NCI-H2081 treated with DMSO at 0.1 percent for 48 hours (cell line): ENCODE data around the gene CCDC122.

Experiments
- DNase-seq: peaks from one replicate; lab custom pipeline; 2025; lab: John Stamatoyannopoulos, UW

CCDC122 gene

DNA sequence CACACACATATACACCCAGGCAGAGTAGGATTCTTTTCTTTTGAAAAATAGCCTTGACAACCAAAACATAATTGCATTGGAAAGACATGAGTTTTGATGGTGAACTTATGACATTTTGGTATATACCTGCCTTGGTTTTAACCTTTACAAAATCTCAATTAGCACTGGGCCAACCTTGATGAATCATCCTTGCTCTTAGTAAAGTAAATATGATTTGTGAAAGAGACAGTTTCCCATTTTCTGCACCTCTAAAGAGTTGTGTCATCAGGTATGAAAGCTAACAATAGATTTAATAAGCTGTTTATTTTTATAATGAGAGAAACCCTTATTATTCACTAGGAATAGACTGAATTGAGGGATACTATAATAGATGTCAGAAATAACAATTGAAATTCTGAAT lies 77.0 kb downstream of the CCDC122 start:
- no peak for DNase-seq

DNA sequence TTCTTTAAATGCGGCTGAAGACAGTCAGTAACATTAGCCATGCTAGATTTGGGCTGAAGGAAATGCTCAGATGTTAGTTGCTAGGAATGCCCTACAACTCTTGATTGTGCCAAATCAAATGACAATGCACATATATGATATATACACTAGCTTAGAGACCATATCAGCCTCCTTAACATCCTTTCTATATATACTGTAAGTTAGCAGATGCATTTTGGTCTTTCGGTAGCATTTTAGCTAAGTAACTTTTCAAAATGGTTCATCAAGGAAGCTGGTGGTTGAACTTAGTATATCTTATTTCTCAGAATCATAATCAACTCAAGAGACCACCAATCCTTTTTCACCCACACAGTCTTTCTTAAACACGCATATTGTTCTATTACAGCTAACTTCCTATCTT lies 78.7 kb downstream of the CCDC122 start:
- no peak for DNase-seq

DNA sequence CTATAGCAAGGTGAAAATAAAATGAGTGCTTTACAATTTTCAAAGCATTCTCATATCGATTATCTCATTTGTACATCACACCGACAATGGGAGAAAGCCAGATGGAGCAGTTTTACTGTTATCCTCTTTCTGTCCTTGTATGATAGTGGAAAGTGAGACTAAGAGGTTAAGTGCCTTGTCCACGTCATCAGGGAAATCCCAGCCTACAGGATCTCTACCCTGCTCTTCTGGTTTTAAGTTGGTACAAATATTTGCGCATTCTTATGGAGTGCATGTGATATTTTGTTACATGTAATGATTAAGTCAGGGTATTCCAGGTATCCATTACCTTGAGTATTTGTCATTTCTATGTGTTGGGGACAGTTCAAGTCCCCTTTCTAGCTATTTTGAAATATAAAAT lies 80.3 kb downstream of the CCDC122 start:
- no peak for DNase-seq

DNA sequence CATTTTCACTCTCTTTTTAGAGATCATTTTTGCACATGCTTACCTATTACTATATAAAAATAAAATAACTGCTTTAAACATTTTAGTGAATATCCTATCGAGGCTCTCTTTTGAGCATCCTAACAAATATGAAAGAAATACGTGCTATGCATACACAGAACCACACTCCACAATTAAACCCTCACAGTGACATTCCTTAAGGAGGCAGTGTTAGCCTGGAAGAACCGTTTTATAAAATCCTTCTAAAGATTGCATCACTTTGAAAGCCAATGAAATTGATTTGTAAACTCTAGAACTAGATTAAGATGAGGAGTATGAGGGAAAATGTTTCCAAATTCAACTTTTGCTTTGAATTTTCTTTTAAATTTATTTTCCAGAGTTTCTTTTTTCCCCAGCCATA lies 81.7 kb downstream of the CCDC122 start:
- DNase-seq: no peak

DNA sequence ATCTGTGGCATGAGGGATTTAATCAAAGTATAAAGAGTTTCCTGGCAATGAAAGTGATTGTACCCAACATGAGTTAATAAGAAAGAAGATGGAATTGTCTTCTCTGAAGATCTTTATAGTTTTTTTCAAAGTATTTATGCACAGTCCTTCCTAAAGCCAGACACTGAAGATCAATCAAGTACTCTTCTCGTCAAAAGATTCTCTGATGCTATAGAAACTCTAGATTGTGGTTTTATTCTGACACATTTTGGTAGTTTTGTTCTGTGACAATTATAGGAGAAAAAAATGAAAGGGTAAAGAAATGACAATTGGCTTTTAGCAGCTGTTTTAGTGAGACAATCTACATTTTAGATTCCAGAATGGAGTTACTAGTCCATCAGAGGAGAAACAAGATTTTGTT lies 82.4 kb downstream of the CCDC122 start:
- DNase-seq: no peak

DNA sequence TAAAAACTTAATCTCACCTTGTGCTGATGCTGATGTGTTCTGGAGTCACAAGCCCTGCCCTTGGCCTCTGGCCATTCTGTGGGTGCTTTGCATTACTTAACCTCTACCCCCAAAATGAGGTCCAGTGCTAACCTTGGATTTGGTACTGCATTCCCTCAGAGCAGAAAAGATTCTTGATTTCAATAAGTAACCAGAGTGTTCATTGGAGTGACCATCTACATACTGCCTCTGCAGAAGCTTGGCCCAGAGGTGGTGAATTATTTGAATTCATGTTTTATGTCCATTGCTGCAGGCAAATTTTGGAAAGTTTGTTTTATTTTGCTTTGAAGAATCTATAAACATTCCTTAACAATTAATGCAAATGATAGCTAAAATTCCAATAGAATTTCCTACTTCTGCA lies 85.1 kb downstream of the CCDC122 start:
- no peak for DNase-seq

DNA sequence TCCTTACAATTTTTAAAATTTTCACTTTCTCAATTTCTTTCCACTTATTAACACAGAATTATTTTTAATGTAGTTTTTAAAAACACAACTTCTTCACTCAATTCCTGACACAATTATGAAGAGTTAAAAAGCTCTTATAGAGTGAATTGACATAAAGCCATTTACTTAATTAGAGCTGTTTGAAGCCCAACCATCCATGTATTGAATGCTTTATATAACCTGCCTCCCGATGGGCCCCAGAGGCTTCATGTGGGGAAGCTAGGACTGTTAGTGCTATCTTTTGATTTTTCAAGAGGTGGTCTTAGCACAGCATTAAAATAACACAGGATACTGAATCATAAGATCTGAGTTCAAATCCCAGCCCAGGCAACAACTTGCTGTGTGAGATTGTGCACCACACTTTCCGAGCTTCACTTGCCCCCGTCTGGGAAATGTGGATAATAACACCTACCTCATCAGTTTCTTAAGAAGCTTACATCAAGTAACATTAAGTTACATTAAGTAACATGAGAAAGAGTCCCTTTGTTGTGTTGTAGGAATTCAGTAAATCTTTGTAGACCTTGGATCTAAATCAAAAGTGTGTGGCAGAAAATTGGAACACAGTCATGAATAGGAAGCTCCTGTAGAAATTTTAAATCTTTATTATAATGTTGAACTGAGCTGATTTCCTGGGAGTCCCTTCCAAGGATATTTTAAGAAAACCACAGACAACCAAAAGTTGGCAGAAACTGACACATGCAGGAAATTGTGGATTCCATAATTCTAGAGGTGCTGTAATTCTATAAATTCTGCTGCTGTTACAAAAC lies 87.3 kb downstream of the CCDC122 start:
- DNase-seq: no peak

DNA sequence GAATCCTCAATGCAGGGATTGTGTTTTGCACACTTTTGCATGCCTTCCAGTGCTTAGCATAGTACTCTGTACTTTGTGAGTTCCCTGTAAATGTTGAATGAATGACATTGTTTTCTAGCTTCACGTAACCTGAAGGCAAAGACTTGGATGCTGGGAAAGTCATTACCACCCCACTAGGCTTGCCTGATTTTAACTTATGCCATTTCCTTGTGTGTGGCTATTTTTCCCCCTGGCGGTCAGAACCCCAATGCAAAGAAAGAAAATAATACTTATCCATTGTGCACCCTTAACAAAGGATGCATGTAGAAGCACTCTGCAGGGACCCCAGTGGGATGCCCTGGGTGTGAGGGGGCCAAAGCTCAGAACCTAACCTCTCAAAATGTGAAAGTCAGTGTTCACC lies 91.5 kb downstream of the CCDC122 start:
- DNase-seq: no peak

DNA sequence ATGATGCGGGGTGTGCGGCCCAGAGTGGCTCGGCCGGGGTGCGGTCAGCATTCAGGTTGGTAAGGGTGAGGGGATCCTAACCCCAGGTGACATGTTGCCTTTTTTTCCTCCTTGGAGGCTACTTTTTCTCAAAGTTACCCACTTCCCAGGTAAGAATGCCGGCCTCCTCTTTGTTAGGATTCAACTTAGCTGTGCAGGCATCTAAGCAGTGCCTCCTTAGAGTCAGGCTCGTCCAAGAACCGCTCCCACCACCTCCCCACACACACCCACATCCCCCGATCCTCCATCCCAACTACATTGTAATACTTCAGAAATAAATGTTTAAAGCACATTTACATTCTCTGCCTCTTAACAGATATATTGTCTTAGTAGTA lies 92.0 kb downstream of the CCDC122 start:
- DNase-seq: no peak

DNA sequence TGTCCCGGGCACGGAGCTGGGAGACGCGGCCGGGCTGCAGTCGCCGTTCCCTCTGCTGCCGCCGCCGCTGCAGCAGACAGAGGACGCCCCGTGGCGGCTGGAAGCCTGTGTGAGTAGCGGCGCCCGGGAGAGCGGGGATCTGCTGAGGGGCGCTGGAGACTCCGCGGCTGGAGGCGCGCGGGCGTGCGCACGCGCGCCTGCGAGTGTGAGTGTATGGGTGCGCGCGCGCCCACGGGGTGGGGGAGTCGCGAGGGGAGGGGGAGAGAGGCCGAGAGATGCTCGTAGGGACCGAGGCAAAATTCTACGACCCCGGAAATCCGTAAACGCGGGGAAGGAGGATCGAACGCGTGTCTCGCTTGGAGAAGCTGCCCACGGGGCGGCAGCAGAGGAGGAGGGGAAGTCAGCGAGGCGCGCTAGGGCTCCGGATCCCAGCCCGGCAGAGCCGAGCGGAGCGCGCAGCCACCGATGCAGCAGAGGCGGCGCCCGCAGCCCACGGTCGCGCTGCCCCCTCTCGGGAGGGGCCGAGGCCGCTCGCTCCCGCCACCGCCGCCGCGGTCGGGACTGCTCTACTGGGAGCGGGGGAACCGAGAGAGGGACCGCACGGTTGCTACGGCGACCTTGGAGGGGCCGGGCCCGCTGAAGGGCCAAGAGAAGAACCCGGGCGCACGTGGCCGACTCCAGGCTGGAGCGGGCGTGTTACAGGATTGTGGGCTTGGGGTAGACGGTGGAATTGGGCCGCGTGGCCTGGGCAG lies 92.6 kb downstream of the CCDC122 start, which contains the start of gene ENOX1:
TSS of gene ENOX1 (minus strand) at position 207 of the 752 bp plus-strand sequence.
- DNase-seq: peak; percentile 28

DNA sequence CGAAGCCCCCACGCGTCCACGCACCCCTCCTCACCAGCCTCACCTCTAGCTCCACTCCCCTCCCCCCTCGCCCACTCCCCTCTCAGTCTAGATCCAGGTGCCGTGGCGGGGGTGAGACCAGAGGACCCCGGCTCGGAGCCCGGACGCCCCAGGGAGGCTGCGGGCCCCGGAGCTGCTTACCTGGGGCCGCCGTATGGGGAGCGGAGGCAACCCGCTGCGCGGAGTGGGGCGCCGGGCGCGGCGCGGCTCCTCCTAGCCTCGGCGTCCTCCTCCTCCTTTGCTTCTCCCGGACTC lies 93.1 kb downstream of the CCDC122 start:
- DNase-seq: no peak
